GM04504 (cell line): ENCODE results near the gene PPP1R26.
"Not testable (repeated sequence)": the region's sequence is repeated elsewhere in the genome, so short reads cannot be mapped to it uniquely, and the experiment has no call there.

Experiments
- DNase-seq: peaks from one replicate; pipeline ENCODE4 v3.0.0-alpha.2; 2012; ENCODE audit warnings: low read depth

PPP1R26 gene

DNA sequence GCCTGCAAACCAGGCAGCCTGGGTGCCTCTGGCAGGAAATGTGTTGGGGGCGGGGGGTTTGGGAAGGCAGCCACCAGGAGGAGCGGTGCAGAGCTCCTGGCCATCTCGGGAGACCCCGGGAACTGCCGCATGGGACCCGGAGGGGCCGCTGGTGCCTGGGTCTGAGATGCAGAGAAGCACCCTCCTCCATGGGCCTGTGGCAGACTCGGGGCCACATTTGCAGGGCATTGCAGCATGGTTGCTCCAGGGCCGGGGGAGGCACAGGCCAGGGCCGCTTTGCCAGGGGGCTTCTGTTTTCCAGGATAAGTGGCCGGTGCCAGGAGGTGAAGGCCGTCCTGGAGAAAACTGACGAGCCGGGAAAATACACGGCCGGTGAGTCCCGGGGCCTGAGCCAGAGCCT lies 43.3 kb downstream of the PPP1R26 start:
- DNase-seq: no peak

DNA sequence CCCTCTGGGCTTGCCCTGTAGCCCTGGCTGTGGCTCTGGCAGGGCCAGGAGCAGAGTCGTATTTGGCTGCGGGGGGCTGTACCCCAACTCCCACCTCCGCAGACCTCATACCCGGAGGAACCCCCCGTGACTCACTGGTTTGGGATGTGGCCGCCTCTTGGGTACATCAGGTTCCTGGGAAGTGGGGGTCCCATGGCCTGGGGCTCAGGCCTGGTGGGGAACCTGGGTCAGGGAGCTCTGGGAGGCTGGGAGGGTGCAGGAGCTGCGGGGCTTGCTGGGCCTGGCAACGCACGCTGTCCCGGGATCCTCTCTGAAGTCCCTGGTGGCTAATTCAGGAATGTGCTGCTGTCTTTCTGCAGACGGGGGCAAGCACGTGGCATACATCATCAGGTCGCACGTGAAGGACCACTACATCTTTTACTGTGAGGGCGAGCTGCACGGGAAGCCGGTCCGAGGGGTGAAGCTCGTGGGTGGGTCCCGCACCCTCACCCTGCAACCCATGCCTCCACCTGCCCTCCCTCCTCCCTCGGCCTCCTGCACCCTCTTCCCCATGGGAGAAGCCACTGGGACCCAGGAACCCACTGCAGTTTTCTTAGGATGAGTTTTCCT lies 44.0 kb downstream of the PPP1R26 start:
- no peak for DNase-seq

DNA sequence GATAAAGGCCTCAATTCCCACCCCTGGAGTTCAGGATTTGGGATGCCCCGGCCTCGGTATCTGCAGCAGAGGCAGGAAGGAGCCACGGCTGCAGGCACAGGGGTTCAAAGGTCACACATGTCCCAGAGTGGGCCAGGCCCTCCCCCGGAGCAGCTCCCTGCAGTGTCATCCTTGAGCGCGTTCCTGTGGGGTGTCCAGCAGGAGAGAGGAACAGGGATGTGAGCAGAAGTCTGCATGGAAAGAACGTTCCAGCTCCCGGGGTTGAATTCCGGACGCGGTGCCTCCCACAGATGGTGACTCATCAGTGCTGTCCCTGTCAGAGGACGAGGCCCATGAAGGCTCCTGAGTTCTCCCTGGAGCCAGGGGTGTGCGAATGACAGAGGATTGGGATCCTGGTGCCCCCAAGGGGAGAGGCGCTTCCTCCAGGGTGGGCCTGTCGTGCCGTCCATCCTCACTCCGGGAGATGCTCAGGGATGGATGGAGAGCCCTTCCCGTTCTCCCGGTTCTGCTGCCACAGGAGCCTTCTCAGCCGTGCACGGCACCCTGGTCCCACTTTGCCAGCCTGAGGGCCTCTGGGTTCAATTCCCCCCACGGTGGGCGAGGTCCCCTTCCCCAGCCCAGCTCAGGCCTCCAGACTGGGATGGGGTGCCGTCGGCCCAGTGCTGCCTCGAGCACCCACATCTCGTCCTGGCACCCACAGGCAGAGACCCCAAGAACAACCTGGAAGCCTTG lies 44.7 kb downstream of the PPP1R26 start:
- peak; percentile 19 for DNase-seq

DNA sequence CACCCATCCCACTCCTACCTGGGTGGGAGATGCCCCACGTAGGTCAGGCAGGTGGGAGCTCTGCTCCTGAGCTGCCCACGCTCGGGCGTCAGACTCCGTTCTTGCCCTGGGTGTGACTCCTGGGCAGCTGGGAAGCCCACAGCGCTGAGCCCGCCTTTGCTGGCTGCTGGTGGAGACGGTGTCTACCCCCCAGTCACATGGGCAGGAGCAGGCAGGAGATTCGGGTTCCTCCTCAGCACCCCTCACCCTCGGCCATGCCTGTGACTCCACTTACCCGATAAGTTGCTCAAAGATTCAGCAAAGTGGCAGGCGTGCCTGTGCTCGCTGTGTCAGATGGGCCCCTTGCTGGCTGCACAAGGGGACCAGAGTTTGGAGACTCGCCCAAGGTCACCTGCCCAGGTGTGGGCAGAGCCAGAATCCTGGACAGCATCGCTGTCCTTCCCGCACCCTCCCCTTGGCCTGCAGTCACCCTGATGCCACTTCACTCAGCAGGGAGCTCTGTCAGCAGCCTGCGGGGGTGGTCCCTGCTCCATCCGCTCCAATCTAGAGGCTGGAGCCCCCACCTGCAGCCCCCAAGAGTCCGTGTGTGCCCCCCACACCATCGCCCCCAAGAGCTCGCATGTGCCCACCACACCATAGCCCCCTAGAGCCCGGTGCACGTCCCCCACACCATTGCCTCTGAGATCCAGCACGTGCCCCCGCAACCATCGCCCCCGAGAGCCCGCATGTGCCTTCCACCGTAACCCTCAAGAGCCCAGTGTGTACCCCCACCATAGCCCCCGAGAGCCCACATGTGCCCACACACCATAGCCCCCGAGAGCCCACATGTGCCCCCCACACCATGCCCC lies 45.9 kb downstream of the PPP1R26 start:
- DNase-seq: no peak

DNA sequence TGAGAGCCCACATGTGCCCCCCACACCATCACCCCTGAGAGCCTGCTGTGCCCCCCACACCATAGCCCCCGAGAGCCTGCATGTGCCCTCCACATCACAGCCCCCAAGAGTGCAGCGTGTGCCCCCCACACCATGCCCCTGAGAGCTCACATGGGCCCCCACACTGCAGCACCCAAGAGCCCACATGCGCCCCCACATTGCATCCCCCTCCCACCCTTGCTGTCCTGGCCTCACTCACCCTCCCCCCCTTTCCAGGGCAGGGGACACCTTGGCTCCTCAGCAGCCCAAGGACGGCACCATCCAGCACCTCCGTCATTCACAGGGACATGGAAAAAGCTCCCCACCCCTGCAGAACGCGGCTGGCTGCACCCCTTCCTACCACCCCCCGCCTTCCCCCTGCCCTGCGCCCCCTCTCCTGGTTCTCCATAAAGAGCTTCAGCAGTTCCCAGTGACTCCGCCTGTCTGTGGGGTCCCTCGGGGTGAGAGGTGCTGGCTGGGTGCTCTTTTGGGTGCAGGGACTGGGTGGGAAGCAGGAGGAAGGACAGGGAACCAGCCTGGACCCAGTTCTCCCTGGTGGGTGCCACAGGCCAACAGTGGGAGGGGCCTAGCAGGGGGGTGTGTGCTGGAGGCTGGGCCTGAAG lies 46.6 kb downstream of the PPP1R26 start:
- no peak for DNase-seq

DNA sequence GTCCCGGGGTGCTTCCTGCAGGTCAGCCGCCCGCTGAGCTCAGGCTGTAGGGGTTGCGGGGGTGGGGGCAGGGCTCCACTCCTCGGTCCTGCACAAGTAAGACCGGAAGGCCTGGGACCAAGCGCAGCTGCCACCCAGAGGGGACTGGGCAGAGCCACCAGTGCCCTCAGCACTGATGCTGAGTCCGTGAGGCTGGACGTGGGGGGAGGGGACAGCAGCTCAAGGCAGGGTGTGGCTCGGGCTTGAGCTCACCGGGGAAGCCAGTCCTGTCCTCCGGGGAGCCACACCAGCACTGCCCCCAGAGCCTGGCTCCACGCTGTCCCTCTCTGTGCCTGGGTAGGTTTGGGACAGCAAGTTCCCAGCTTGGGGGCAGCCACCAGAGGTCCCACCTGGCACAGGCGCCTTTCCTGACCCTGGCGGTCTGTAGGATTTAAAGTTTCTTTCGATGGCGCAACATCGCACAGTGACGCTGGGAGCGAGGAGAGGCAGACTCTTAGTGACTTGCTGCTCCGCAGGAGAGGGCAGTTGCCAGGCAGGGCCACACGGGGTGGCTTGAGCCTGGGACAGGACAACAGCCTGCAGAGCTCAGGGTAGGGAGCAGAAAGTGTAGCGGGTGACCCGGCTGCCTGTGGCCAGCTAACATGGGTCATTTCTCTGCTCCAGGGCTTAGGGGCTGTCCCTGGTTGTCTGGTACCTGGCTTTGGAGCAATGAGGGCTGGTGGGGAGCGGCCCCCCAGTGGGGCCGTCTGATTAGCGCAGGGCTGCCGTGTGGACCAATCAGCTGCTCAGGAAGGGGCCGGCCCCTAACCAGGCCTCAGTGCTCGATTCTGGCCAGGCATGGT lies 47.4 kb downstream of the PPP1R26 start:
- DNase-seq: no peak

DNA sequence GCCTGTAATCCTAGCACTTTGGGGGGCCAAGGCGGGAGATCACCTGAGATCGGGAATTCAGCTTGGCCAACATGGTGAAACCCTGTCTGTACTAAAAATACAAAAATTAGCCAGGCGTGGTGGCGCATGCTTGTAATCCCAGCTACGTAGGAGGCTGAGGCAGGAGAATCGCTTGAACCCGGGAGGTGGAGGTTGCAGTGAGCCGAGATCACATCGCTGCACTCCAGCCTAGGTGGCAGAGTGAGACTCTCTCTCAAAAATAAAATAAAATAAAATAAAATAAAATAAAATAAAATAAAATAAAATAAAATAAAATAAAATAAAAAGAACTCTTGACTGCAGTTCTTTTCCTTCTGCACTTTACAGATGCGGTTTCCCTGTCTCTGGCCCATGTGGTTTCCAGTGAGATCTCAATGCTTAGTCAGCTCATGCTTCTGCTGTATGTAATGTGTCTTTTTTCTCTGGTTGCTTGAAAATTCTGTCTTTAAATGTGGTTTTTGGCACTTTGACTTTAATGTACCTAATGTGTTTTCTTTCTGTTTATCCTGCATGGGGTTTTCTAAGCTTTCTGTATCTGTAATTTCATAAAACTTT lies 49.4 kb downstream of the PPP1R26 start:
- not testable (repeated sequence) for DNase-seq

DNA sequence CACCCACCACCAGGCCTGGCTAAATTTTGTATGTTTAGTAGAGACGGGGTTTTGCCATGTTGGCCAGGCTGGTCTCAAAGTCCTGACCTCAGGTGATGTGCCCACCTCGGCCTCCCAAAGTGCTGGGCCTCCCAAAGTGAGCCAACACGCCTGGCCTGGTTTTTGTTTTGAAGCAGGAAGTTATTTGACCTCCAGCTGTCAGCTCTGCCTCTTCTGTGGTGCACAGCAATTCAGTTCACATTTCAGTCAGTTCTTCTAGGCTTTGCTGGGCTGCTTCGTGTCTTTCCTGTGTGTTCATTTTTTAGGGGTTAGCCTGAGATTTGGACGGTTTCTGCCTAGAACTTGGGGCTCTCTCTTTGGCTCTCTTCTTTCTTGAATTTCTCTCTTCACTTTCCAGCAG lies 50.6 kb downstream of the PPP1R26 start:
- DNase-seq: no peak

DNA sequence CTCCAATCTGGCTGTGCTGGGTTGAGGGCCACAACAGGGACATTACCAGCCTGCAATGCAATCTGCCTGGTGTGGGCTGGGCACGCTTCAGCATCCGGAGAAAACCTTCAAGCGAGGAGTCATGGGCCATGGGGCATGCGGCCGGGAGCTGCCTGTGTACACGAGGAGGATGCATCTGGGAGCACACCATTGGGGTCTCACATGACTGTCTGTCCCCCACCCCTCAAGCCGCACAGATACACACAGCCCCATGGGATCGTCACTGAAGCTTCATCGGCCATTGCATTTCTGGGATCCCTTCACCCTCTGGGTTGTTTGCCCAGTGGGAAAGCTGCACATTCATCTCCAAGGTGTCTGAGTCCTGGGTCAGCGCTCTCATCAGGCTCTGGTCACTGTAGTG lies 51.5 kb downstream of the PPP1R26 start:
- no peak for DNase-seq

DNA sequence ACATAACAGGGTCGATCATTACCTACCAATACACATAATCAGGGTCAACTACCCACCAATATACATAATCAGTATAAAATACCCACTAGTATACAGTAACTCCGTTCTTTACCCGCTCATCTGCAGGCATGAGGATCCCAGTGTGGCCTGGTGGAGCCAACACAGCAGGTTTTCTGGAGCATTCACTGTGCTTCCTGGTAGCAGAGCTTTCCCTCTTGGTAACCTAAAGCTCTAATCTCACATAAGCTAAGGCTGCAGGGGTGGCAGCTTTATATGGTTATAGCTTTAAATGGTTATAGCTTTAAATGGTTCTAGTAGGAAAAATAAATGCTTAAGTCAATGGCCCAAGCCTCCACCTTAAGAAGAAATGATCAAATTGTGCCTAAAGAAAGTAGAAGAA lies 53.5 kb downstream of the PPP1R26 start:
- no peak for DNase-seq

DNA sequence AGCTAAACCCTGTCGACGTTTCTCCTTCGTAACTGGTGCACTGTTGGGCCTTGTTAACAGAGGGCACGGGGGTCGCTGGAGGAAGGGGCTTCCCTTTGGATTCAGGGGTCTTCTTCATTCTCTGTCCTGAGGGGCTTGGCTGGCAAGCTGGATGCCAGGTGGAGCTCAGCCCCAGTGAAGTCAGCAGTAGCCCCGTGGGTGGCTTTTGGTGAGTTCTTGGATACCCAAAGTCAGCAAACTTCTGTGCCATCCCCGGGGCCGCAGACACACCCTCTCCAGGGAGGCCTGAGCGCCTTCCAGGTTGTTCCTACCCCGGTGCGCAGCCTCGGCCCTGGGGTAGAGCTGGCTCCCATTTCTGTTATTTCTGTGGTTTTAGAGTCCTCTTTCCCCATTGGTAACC lies 54.1 kb downstream of the PPP1R26 start:
- no peak for DNase-seq

DNA sequence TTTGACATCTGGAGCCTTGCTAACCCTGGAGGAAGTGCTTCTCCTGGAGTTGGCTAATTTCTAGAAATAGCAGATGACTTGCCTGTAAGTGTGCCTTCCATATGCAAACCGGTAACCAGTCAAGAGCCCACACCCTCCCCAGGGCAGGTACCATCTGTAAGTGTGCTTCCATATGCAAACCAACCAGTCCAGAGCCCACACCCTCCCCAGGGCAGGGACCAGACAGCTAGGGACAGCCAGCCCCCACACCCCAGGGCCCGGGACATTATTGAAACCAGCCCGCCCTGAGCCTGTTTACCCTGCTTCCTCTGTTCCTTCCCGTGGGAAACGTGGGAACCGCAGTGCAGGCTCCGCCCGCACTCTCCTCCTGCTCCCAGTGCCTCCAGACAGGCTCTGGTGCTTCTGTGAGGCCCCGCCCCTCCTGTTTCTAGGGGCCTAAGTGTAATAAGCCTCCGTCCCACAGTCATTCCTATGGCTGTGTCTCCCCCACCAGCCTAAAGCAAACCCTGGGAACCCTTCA lies 54.7 kb downstream of the PPP1R26 start:
- not testable (repeated sequence) for DNase-seq

DNA sequence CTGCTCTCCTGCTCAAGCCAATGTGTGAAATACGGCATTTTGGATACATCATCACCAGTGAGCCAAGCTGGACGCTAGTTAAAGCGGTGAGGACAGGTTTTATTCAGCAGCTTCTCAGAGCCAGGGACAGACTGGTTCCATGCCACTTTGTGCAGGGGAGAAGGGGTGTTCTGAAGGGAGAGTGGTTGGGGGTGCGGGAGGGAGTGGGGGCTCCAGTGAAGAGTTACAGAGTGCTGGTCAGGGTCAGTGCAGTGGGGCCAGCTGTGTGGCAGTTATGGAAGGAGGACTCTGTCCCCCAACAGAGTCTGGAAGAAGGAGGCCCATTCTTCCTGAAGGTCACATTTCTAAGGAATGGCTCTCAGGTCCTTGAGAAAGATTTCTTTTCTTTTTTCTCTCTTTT lies 55.2 kb downstream of the PPP1R26 start:
- not testable (repeated sequence) for DNase-seq

DNA sequence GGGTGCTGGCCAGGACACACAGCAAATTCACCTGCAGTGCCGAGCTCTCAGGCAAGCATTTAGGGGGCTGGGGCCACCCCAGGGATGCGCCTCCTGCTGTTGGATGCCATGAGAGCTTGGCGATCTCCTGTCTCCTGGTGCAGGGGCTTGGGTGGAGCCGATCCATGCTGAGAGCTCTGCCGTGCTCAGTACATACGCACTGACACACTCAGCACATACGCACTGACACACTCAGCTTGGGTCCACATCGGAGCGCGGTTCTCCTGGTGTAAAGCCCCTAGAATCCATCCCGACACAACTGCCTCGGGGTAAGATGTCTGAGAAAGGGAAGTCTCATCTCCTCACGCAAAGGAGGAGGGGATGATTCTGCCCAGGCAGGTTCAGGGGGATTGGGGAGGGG lies 56.0 kb downstream of the PPP1R26 start:
- not testable (repeated sequence) for DNase-seq

DNA sequence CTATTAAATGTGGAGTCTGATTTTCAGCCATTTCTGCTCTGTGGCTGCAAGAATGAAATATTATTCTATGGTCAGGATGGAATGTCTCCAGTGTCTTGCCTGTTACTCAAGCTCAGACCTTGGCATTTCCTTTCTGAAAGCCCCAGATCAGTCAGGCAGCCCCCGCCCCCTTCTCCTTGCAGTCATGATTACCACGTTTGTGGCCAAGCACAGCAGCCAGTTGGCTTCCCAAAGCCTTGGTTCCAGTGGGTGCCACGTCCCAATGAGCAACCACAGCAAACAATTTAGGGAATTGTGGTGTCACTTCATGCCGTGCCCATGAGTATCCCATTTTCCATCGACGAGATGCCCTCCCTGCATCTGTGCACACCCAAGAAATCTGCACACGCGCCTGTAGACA lies 56.6 kb downstream of the PPP1R26 start:
- DNase-seq: peak; percentile 33
